Tibial nerve (tissue), 3 donors: ENCODE data around the gene NUP188.

Source experiments
- POLR2A ChIP-seq, 2 donors: fragments of 450-650 bp; IDR thresholded peaks; one replicate each; pipeline ENCODE4 v1.6.1; 2017; ENCODE audit warnings: antibody characterized with exemption in 2 of 2, mild to moderate bottlenecking in 2 of 2, moderate library complexity in 2 of 2
- TF ChIP-seq, protein P1 (sequence below), 5 experiments: fragments of 200-600 bp in 3 of 5; fragments of 450-650 bp in 2 of 5; sonication (generic) in 3 of 5; IDR thresholded peaks; one replicate each; pipeline ENCODE4 v1.5.1; 2016 to 2019; ENCODE audit warnings: antibody characterized with exemption in 5 of 5, mild to moderate bottlenecking in 3 of 5, moderate library complexity in 2 of 5

DNA sequence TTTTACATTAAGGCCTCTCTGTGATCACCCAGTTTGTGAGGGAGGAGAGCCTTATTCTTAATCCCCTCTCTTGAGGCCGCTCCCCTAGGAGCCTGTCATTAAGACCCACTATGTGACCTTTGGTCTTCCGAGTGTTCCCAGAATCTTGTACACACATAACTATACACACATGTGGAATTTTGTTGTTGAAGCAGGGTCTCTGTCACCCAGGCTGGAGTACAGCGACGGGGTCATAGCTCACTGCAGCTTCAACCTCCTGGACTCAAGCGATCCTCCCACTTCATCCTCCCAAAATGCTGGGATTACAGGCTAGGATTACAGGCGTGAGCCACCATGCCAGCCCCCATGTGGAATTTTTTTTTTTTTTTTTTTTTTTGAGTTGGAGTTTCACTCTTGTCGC is 41.5 kb upstream of the NUP188 start:
- TF ChIP-seq, protein P1, sequence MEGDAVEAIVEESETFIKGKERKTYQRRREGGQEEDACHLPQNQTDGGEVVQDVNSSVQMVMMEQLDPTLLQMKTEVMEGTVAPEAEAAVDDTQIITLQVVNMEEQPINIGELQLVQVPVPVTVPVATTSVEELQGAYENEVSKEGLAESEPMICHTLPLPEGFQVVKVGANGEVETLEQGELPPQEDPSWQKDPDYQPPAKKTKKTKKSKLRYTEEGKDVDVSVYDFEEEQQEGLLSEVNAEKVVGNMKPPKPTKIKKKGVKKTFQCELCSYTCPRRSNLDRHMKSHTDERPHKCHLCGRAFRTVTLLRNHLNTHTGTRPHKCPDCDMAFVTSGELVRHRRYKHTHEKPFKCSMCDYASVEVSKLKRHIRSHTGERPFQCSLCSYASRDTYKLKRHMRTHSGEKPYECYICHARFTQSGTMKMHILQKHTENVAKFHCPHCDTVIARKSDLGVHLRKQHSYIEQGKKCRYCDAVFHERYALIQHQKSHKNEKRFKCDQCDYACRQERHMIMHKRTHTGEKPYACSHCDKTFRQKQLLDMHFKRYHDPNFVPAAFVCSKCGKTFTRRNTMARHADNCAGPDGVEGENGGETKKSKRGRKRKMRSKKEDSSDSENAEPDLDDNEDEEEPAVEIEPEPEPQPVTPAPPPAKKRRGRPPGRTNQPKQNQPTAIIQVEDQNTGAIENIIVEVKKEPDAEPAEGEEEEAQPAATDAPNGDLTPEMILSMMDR (IDR thresholded peaks at IDR 0.05), result no peak
- TF ChIP-seq POLR2A (IDR thresholded peaks at IDR 0.05), result no peak
